OCI-LY3 (cell line): ENCODE data around the gene RUFY3.

Experiments used
- H2AFZ ChIP-seq: fragments of 200-600, 300-600 bp; shearing (Covaris generic); 2 replicates; pipeline ENCODE4 v1.6.0; 2014; ENCODE audit warnings: antibody characterized with exemption, low read depth, low read length
- H3K27ac ChIP-seq: fragments of 200-600, 300-600 bp; sonication (generic); 2 replicates; pipeline ENCODE4 v1.5.1; 2014; ENCODE audit warnings: mild to moderate bottlenecking, low read length, moderate library complexity, mixed read lengths
- H3K27me3 ChIP-seq: fragments of 200-600, 300-600 bp; sonication (generic); 2 replicates; pipeline ENCODE4 v1.6.1; 2014; ENCODE audit warnings: low read depth, low read length, mixed read lengths
- H3K36me3 ChIP-seq: fragments of 200-600, 300-600 bp; sonication (generic); replicated peaks from 2 replicates; pipeline ENCODE3; 2014; ENCODE audit warnings: low read depth, low read length, mixed read lengths
- H3K4me1 ChIP-seq: fragments of 300-600, 200-600 bp; sonication (generic); 2 replicates; pipeline ENCODE4 v1.6.1; 2014; ENCODE audit warnings: low read length, mixed read lengths
- H3K4me2 ChIP-seq: fragments of 200-600, 300-600 bp; sonication (generic); 2 replicates; pipeline ENCODE4 v1.6.1; 2014; ENCODE audit warnings: low read length, mixed read lengths
- H3K4me3 ChIP-seq: fragments of 300-600, 200-600 bp; sonication (generic); 2 replicates; pipeline ENCODE4 v1.5.1; 2014; ENCODE audit warnings: antibody characterized with exemption, mild to moderate bottlenecking, low read length, moderate library complexity
- H3K79me2 ChIP-seq: fragments of 300-600, 200-600 bp; shearing (Covaris generic); 2 replicates; pipeline ENCODE4 v1.6.1; 2014; ENCODE audit warnings: mild to moderate bottlenecking, low read length, mixed read lengths
- H3K9ac ChIP-seq: fragments of 300-600, 200-600 bp; shearing (Covaris generic); 2 replicates; pipeline ENCODE4 v1.6.0; 2014; ENCODE audit warnings: mild to moderate bottlenecking, low read length, moderate library complexity
- H3K9me3 ChIP-seq: fragments of 200-600, 300-600 bp; shearing (Covaris generic); 2 replicates; pipeline ENCODE4 v1.6.1; 2014; ENCODE audit warnings: low read length, mixed read lengths; ENCODE audit not compliant: insufficient read depth
- H4K20me1 ChIP-seq: fragments of 200-600, 300-600 bp; sonication (generic); 2 replicates; pipeline ENCODE4 v1.6.1; 2016; ENCODE audit warnings: low read length, mixed read lengths; ENCODE audit not compliant: insufficient read depth
- EZH2phosphoT487 ChIP-seq: fragments of 200-600 bp; shearing (Covaris generic); IDR thresholded peaks from 2 replicates; pipeline ENCODE4 v1.6.1; 2018; ENCODE audit warnings: antibody characterized with exemption, mixed run types, low read depth
- TF ChIP-seq, protein P1 (sequence below): fragments of 200-600, 300-600 bp; sonication (generic); IDR thresholded peaks from 2 replicates; pipeline ENCODE4 v1.5.1; 2014; ENCODE audit warnings: antibody characterized with exemption, low read length, low read depth

The RUFY3 gene

GRCh38 chr4:70788733-70789132 lies 67.0 kb downstream of the RUFY3 start:
- Histone ChIP-seq H3K4me3 (no peak overlapping the region), H4K20me1 (no peaks in the 10 kb centered on the region), H3K27ac (no peak overlapping the region), H3K9ac (no peak overlapping the region), H3K4me1 (no peaks in the 10 kb centered on the region), H3K27me3 (no peaks in the 10 kb centered on the region), H3K4me2 (no peak overlapping the region), H3K79me2 (no peaks in the 10 kb centered on the region), H2AFZ (no peak overlapping the region), H3K36me3 (peaks cover 16% of the 10 kb centered on the region), H3K9me3 (no peaks in the 10 kb centered on the region)
- TF ChIP-seq, protein P1, sequence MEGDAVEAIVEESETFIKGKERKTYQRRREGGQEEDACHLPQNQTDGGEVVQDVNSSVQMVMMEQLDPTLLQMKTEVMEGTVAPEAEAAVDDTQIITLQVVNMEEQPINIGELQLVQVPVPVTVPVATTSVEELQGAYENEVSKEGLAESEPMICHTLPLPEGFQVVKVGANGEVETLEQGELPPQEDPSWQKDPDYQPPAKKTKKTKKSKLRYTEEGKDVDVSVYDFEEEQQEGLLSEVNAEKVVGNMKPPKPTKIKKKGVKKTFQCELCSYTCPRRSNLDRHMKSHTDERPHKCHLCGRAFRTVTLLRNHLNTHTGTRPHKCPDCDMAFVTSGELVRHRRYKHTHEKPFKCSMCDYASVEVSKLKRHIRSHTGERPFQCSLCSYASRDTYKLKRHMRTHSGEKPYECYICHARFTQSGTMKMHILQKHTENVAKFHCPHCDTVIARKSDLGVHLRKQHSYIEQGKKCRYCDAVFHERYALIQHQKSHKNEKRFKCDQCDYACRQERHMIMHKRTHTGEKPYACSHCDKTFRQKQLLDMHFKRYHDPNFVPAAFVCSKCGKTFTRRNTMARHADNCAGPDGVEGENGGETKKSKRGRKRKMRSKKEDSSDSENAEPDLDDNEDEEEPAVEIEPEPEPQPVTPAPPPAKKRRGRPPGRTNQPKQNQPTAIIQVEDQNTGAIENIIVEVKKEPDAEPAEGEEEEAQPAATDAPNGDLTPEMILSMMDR, result no peak
- no peak for TF ChIP-seq EZH2phosphoT487

DNA sequence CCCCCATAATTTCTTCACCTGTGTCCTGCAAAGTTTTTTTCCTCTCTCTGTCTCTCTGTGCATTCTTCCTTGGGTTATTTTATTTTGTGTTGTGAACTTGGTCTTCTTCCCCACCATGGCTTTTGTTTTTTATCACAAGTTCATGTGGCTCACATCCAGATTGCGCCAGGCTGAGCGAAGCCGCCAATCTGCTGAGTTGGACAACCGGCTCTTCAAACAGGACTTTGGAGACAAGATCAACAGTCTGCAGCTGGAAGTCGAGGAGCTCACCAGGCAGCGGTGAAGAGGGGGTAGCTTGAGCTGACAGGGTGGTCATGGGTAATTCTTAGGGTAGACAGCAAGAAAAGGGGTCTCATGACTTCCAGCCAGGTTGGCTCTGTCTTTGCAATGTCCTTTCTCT lies 71.9 kb downstream of the RUFY3 start:
- Histone ChIP-seq H4K20me1 (no peaks in the 10 kb centered on the region), H3K36me3 (peaks cover 22% of the 10 kb centered on the region), H3K27me3 (no peaks in the 10 kb centered on the region), H3K9ac (no peak overlapping the region), H2AFZ (no peak overlapping the region), H3K9me3 (no peaks in the 10 kb centered on the region), H3K4me3 (no peak overlapping the region), H3K79me2 (no peaks in the 10 kb centered on the region), H3K27ac (no peak overlapping the region), H3K4me2 (no peak overlapping the region), H3K4me1 (no peaks in the 10 kb centered on the region)
- TF ChIP-seq, protein P1, result no peak
- TF ChIP-seq EZH2phosphoT487, result no peak

GRCh38 chr4:70801265-70801809 lies 79.6 kb downstream of the RUFY3 start:
- TF ChIP-seq, protein P1, result no peak
- TF ChIP-seq EZH2phosphoT487, result no peak
- no peak overlapping the region for H3K27ac ChIP-seq
- no peak overlapping the region for H3K4me3 ChIP-seq
- H2AFZ ChIP-seq, result no peak overlapping the region
- H3K4me2 ChIP-seq, result no peak overlapping the region
- no peak overlapping the region for H3K9ac ChIP-seq
- no peaks in the 10 kb centered on the region for H3K79me2 ChIP-seq
- no peaks in the 10 kb centered on the region for H3K4me1 ChIP-seq
- H3K27me3 ChIP-seq, result no peaks in the 10 kb centered on the region
- H3K36me3 ChIP-seq, result no peaks in the 10 kb centered on the region
- H4K20me1 ChIP-seq, result no peaks in the 10 kb centered on the region
- no peaks in the 10 kb centered on the region for H3K9me3 ChIP-seq

GRCh38 chr4:70802928-70803580 lies 81.3 kb downstream of the RUFY3 start:
- TF ChIP-seq EZH2phosphoT487, result no peak
- TF ChIP-seq, protein P1, result no peak
- Histone ChIP-seq H3K4me1 (no peaks in the 10 kb centered on the region), H3K27me3 (no peaks in the 10 kb centered on the region), H3K4me3 (no peak overlapping the region), H2AFZ (no peak overlapping the region), H3K9ac (no peak overlapping the region), H3K27ac (no peak overlapping the region), H3K4me2 (no peak overlapping the region), H3K9me3 (no peaks in the 10 kb centered on the region), H4K20me1 (no peaks in the 10 kb centered on the region), H3K79me2 (no peaks in the 10 kb centered on the region), H3K36me3 (no peaks in the 10 kb centered on the region)
